ENCODE data around the gene TRAF3IP1. TPM values are rescaled to one million over a fixed set of nuclear protein-coding genes. Genes with fewer than 3 reads are reported as not detected.
"Not testable (repeated sequence)": the region's sequence is repeated elsewhere in the genome, so short reads cannot be mapped to it uniquely, and the experiment has no call there.

The TRAF3IP1 gene
- total RNA-seq, 4 donors from 2014 or later: 19.6 to 28.4 (median 21.7) TPM

DNA sequence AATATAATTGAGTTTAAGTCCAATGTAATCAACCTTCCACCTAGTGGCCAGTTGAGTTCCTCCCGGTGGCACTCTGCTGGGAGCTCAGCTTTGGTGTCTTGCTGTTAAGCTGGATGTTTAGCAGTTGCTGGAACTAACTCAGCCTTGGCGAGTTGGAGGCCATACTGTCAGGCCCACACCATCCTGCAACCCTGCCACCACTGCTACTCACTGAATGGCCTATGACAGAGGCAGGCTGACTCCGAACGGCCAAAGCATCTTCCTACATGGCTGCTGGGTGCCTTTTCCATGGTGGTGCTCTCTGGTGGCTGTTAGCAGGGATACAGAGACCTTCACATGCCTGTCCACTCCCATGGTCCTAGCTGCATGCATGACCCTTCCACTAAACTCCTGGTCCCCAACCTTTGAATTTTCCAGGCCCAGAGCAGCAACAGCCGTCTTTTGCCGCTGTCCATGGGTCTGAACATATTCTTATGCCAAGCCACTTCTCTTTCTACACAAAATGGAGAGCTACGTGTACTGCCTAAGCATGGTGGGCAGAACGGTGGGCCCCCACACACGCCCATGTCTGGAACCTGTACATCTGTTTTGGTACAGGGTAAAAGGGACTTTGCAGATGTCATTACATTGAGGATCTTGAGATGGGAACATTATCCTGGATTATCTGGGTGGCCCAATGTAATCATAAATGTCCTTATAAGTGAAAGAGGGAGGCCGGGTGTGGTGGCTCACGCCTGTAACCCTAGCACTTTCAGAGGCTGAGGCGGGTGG, 15.0 kb upstream of the TRAF3IP1 start:
- Histone ChIP-seq H3K9me3 (no peaks in the 10 kb centered on the region), H3K4me3 (no peak overlapping the region), H3K4me1 (no peaks in the 10 kb centered on the region), H3K36me3 (no peaks in the 10 kb centered on the region), H3K27me3 (peaks cover 3% of the 10 kb centered on the region), H3K27ac (no peak overlapping the region)
- TF ChIP-seq, protein P1, sequence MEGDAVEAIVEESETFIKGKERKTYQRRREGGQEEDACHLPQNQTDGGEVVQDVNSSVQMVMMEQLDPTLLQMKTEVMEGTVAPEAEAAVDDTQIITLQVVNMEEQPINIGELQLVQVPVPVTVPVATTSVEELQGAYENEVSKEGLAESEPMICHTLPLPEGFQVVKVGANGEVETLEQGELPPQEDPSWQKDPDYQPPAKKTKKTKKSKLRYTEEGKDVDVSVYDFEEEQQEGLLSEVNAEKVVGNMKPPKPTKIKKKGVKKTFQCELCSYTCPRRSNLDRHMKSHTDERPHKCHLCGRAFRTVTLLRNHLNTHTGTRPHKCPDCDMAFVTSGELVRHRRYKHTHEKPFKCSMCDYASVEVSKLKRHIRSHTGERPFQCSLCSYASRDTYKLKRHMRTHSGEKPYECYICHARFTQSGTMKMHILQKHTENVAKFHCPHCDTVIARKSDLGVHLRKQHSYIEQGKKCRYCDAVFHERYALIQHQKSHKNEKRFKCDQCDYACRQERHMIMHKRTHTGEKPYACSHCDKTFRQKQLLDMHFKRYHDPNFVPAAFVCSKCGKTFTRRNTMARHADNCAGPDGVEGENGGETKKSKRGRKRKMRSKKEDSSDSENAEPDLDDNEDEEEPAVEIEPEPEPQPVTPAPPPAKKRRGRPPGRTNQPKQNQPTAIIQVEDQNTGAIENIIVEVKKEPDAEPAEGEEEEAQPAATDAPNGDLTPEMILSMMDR (IDR thresholded peaks at IDR 0.05): peak in 1 of 4 experiments; percentile 18
- no peak for TF ChIP-seq POLR2AphosphoS5 (IDR thresholded peaks at IDR 0.05)
- ATAC-seq: no peak
- 85 to 86% methylated on average over 5 to 8 of the region's 12 CpGs for WGBS, 2 donors (ENCODE audit: low coverage in 1 of 2)

DNA sequence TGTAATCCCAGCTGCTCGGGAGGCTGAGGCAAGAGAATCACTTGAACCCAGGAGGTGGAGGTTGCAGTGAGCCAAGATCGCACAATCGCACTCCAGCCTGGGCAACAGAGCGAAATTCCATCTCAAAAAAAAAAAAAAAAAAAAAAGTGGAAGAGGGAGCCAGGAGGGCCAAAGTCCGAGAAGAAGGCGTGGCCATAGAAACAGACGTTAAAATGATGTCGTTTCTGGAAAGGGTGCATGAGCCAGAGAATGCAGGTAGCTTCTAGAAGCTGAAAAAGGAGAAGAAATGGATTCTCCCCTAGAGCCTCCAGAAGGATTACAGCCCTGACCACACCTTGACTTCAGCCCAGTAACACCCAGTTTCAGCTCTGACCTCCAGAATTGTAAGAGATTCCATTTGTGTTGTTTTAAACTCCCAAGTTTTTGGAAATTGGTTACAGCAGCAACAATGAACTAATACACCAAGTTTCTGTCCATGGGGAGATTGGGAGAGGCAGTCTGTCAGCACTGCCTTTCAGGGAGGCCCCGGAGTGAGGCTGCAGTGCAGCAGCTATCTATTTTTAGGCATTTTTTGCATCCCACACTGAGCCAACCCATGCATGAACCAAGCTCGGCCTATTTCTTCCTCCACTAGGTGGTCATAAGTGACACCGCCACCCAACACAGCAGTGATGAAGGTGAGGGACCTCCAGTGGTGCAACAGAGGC, 14.2 kb upstream of the TRAF3IP1 start:
- H3K27ac ChIP-seq: no peak overlapping the region
- peaks cover 6% of the 10 kb centered on the region for H3K27me3 ChIP-seq
- WGBS, 2 donors (ENCODE audit: low coverage in 1 of 2): 60 to 70% methylated on average over 2 to 4 of the region's 11 CpGs
- H3K4me1 ChIP-seq: no peaks in the 10 kb centered on the region
- no peaks in the 10 kb centered on the region for H3K9me3 ChIP-seq
- no peaks in the 10 kb centered on the region for H3K36me3 ChIP-seq
- TF ChIP-seq POLR2A (IDR thresholded peaks at IDR 0.05) (no peak), POLR2AphosphoS5 (IDR thresholded peaks at IDR 0.05) (no peak), EP300 (IDR thresholded peaks at IDR 0.05) (no peak)
- TF ChIP-seq, protein P1 (IDR thresholded peaks at IDR 0.05): no peak
- ATAC-seq: no peak
- H3K4me3 ChIP-seq: no peak overlapping the region

DNA sequence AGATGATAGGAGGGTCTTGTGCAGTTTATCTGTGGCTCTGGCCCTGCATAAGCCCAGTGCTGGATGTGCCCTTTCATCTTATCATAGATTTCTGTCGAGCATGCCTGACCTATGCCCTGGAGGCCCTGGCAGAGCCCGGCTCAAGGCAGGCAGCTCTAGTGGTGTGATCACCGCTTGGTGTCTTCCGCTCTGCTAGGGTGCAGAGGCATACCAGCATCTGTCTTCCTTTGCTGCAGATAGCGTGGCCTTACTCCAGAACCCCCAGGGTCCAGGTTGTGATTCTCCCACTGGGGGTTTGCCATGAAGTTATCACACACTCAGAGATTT, 13.7 kb upstream of the TRAF3IP1 start:
- WGBS, 2 donors (ENCODE audit: low coverage in 1 of 2): 80 to 88% methylated on average over 1 to 4 of the region's 5 CpGs
- no peak for TF ChIP-seq POLR2AphosphoS5 (IDR thresholded peaks at IDR 0.05)
- TF ChIP-seq POLR2A (IDR thresholded peaks at IDR 0.05): no peak
- TF ChIP-seq EP300 (IDR thresholded peaks at IDR 0.05): no peak
- TF ChIP-seq, protein P1 (IDR thresholded peaks at IDR 0.05): no peak
- no peak for ATAC-seq
- H3K27ac ChIP-seq: no peak overlapping the region
- no peaks in the 10 kb centered on the region for H3K4me1 ChIP-seq
- H3K9me3 ChIP-seq: no peaks in the 10 kb centered on the region
- H3K4me3 ChIP-seq: no peak overlapping the region
- H3K36me3 ChIP-seq: no peaks in the 10 kb centered on the region
- peaks cover 6% of the 10 kb centered on the region for H3K27me3 ChIP-seq

DNA sequence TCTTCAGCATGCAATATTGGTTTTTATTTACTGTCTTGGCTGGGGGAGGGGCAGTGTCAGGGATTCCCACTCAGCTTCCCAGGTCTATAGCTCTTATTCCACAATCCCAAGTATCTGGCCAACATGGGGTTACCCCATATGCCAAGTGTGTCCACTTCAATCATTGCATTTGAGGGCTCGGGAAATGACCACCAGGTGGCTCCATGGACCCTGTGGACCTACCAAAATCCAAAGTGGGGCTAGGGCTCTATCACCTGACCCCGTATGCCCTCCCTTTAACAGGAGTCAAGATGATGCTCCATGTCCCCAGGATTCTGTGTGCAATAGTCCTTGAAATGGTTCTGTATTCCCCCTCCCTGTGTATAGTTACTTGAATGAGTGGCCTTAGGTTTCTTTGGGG, 12.1 kb upstream of the TRAF3IP1 start:
- H3K4me1 ChIP-seq: no peaks in the 10 kb centered on the region
- H3K27me3 ChIP-seq: peaks cover 6% of the 10 kb centered on the region
- H3K36me3 ChIP-seq: no peaks in the 10 kb centered on the region
- no peak overlapping the region for H3K4me3 ChIP-seq
- no peak overlapping the region for H3K27ac ChIP-seq
- no peak for ATAC-seq
- 80% methylated on average over 1 of the region's 2 CpGs; no CpG with 5 or more reads in 1 of the 2 donors for WGBS, 2 donors (ENCODE audit: low coverage in 1 of 2)
- no peak for TF ChIP-seq POLR2AphosphoS5 (IDR thresholded peaks at IDR 0.05)
- no peak for TF ChIP-seq EP300 (IDR thresholded peaks at IDR 0.05)
- TF ChIP-seq POLR2A (IDR thresholded peaks at IDR 0.05): no peak
- TF ChIP-seq, protein P1 (IDR thresholded peaks at IDR 0.05): no peak
- no peaks in the 10 kb centered on the region for H3K9me3 ChIP-seq

DNA sequence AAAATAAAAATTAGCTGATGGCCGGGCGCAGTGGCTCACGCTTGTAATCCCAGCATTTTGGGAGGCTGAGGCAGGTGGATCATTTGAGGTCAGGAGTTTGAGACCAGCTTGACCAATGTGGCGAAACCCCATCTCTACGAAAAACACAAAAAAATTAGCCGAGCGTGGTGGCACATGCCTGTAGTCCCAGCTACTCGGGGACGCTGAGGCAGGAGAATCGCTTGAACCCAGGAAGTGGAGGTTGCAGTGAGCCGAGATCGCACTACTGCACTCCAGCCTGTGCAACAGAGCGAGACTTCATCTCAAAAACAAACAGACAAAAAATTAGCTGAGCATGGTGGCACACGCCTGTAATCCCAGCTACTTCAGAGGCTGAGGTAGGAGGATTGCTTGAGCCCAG, 9.6 kb upstream of the TRAF3IP1 start:
- ATAC-seq, H3K4me3 ChIP-seq, H3K27ac ChIP-seq, H3K9me3 ChIP-seq, H3K4me1 ChIP-seq, H3K27me3 ChIP-seq, H3K36me3 ChIP-seq: not testable (repeated sequence)
- WGBS, 2 donors (ENCODE audit: low coverage in 1 of 2): 90% methylated on average over 14 of the region's 14 CpGs; no CpG with 5 or more reads in 1 of the 2 donors
